Measurements from ENCODE around the gene BRINP1. TPM values are rescaled to one million over a fixed set of nuclear protein-coding genes. Genes with fewer than 3 reads are reported as not detected.

Gene BRINP1
- total RNA-seq, 2 experiments from 2014 or later = not detected

DNA sequence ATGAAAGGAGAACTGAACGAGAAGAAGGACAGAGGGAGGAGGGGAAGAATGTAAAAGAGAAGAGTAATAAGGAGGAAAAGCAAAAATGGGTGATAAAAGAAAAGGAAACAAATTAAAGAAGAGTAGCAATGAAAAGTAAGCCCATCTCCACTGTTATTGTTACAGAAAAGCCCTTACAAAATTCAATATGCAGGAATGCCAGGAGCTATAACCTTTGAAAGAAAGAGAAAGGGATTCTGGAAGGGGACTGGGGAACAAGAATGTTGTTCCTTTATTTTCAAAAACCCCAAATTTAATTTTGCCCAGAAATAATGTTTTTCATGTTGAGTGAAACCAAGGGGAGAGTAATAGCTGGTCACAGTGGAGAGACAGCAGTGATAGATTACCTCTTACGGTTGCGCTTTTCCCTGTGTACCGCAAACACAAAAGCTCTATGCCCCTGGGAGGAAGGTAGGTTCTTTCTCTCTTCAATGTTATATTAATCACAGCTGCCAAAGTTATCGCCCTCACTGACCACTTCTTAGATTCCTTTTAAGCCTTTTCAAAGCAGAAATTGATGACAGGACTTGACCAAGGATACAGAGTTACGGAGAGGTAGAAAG lies 86.7 kb downstream of the BRINP1 start:
- Mint-ChIP-seq H3K27ac (no peak overlapping the region), H3K9me3 (peaks cover 2% of the 10 kb centered on the region), H3K4me3 (no peak overlapping the region), H3K36me3 (ENCODE audit: low read depth) (no peaks in the 10 kb centered on the region), H3K27me3 (no peaks in the 10 kb centered on the region), H3K4me1 (no peaks in the 10 kb centered on the region)
- ChIA-PET CTCF (no interaction called here), POLR2A (no interaction called here)
- no peak for DNase-seq

DNA sequence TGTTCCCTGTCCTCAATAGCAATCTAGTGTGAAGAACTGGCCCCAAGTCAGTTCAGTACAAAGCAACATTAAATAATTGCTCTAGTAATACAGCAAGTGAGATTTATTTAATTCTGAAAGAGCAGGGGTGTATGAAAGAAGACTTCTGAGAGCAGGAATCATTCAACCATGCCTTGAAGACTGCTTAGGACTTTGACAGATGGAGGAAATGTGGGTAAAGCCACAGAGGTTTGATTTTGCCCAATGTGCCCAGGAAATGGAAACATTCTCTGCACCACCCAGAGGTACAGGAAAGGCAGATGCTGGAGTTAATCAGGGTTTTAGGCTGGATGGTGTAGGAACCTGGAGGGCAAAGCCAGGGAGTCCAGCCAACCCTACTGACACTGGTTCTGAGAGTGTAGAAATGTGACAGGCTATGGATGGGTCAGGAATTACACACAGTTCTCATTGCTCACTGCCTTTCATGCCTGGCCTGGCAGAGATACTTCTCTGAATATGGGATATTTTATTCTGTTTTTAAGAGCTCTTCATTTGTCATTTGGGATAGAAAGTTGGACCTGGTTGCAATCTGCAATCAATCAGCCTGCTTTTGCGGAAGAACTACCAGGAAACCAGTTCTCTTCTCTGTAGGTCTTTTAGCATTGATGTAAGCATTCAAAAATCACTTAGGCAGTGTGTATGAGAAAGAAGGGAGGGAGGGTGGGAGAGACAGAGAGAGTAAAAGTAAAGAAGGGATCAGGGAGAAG lies 88.3 kb downstream of the BRINP1 start:
- no peaks in the 10 kb centered on the region for H3K36me3 Mint-ChIP-seq (ENCODE audit: low read depth)
- H3K9me3 Mint-ChIP-seq = peaks cover 1% of the 10 kb centered on the region
- POLR2A ChIA-PET = no interaction called here
- no peak for DNase-seq
- no peak overlapping the region for H3K27ac Mint-ChIP-seq
- no peaks in the 10 kb centered on the region for H3K4me1 Mint-ChIP-seq
- H3K27me3 Mint-ChIP-seq = no peaks in the 10 kb centered on the region
- H3K4me3 Mint-ChIP-seq = no peak overlapping the region
- CTCF ChIA-PET = no interaction called here

- ChIA-PET CTCF (no interaction called here), POLR2A (no interaction called here)
- no peak for DNase-seq
- Mint-ChIP-seq H3K36me3 (ENCODE audit: low read depth) (no peaks in the 10 kb centered on the region), H3K4me1 (no peaks in the 10 kb centered on the region), H3K27me3 (no peaks in the 10 kb centered on the region), H3K9me3 (no peaks in the 10 kb centered on the region), H3K4me3 (no peak overlapping the region), H3K27ac (no peak overlapping the region)
These were observed 91.1 kb downstream of the BRINP1 start for GRCh38 chr9:119278171-119278570.

DNA sequence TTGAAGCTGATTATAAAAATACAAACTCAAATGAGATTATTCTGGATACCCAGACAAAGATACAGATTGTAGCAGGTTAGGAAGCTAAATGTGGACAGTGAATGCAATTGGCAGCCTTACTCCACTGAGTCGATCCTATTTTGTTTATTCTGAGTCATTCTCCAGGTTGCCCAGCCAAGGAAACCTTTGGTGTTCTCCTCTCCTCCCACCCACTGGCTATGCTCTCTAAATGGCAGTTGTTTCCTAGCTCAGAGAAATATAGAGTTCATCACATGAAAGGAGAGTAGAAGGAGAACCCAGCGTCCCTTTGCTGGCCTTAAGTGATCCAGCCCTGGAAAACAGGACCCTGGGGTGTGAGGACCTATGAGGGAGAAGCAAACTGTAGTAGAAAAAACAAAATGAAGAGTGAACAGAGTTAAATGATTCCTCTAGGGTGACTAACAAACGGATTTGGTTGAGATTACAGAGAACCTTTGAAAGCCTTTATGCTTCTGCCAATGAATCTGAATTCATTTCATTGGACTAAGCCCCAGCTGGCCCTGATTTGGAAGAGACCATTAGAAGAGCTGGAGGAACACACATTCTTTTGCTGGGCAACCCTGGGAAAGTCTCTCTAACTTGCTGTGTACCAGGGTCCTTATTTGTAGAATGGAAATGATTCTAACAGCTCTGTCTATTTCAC lies 95.1 kb downstream of the BRINP1 start:
- DNase-seq = no peak
- POLR2A ChIA-PET = no interaction called here
- Mint-ChIP-seq H3K9me3 (no peaks in the 10 kb centered on the region), H3K4me3 (no peak overlapping the region), H3K36me3 (ENCODE audit: low read depth) (no peaks in the 10 kb centered on the region), H3K27ac (no peak overlapping the region), H3K27me3 (no peaks in the 10 kb centered on the region), H3K4me1 (no peaks in the 10 kb centered on the region)
- CTCF ChIA-PET = no interaction called here

- POLR2A ChIA-PET = no interaction called here
- Mint-ChIP-seq H3K36me3 (ENCODE audit: low read depth) (no peaks in the 10 kb centered on the region), H3K27me3 (no peaks in the 10 kb centered on the region), H3K27ac (no peak overlapping the region), H3K4me1 (no peaks in the 10 kb centered on the region), H3K4me3 (no peak overlapping the region), H3K9me3 (peaks cover 5% of the 10 kb centered on the region)
- CTCF ChIA-PET = no interaction called here
- no peak for DNase-seq
These were observed 95.8 kb downstream of the BRINP1 start for GRCh38 chr9:119273325-119273904.

DNA sequence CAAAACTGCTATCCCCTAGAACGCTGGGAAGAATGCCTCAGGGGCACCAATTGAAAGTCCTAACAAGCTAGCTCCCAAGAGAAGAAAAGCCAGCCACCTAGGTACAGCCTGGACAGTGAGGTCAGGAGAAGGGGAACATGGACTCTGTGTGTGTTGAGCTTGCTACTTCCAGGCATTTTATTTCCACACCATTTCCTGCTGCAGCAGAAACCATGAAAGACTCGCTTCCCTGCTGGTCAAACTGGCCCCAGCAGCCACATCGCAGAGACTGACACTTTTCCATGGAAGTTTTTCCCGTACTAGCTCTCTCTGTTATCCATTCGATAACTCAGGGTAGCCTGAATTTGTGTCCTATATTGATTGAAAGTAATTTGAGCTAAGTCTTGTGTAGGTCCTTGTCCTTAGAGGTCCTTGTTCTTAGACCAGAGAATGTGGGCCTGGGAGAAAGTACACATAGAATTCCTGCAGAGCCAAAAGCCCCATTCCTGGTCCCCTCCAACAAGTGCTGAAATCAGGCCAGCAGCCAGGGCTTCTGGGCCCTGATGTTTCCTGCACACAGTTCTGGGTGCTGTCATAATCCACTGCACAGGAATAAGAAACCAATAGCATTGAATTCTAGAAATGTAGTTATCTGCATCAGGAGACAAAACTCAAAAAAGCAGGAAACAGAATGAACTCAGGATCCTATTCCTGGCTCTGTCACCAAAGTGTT lies 96.6 kb downstream of the BRINP1 start:
- ChIA-PET POLR2A (no interaction called here), CTCF (no interaction called here)
- Mint-ChIP-seq H3K4me1 (no peaks in the 10 kb centered on the region), H3K36me3 (ENCODE audit: low read depth) (no peaks in the 10 kb centered on the region), H3K27me3 (no peaks in the 10 kb centered on the region), H3K27ac (no peak overlapping the region), H3K4me3 (no peak overlapping the region), H3K9me3 (peaks cover 6% of the 10 kb centered on the region)
- no peak for DNase-seq

DNA sequence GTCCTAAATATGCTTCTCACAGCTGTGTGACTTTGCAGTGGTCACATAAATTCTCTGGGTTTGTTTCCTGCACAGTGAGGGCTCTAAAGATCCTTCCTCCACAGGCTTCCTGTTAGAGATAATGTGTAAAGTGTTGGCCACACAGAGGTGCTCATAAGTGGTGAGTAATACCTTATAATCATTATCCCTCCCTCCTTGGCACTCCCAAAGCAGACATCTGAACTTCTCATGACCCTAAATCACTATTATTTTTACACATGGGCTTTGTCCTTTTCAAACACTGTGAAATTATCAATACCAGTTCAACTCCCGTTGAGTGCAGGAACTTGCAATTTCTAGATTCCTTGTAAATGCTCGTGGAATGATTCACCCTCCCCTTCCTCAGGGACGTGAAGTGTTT lies 100.2 kb downstream of the BRINP1 start:
- no peaks in the 10 kb centered on the region for H3K4me1 Mint-ChIP-seq
- H3K9me3 Mint-ChIP-seq = peaks cover 13% of the 10 kb centered on the region
- no peak overlapping the region for H3K27ac Mint-ChIP-seq
- DNase-seq = no peak
- ChIA-PET CTCF (no interaction called here), POLR2A (no interaction called here)
- no peak overlapping the region for H3K4me3 Mint-ChIP-seq
- H3K36me3 Mint-ChIP-seq (ENCODE audit: low read depth) = no peaks in the 10 kb centered on the region
- H3K27me3 Mint-ChIP-seq = no peaks in the 10 kb centered on the region

- no peak for DNase-seq
- ChIA-PET POLR2A (no interaction called here), CTCF (no interaction called here)
- H3K27ac Mint-ChIP-seq = no peak overlapping the region
- no peaks in the 10 kb centered on the region for H3K27me3 Mint-ChIP-seq
- no peaks in the 10 kb centered on the region for H3K4me1 Mint-ChIP-seq
- no peaks in the 10 kb centered on the region for H3K36me3 Mint-ChIP-seq (ENCODE audit: low read depth)
- H3K9me3 Mint-ChIP-seq = peaks cover 19% of the 10 kb centered on the region
- H3K4me3 Mint-ChIP-seq = no peak overlapping the region
These were observed 105.1 kb downstream of the BRINP1 start for GRCh38 chr9:119264165-119264564.

DNA sequence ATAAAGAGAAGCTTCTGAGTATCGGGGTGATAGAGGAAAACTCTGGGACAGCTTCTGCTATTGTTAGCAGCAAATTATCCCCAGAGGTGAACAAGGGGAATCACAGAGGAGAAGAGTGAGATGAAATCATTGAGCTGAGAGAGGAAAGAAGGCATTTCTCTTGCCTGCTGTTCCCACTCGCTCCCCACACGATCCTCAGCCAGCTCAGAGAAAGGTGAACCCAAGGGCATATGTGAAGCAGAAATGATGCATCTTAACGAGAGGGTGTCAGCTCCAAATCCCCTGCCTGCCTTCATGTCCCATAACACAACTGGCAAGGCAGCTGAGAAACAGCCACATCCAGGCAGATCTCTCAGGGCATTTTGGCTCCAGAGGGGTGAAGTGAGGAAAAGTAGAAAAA lies 111.6 kb downstream of the BRINP1 start:
- no peak for DNase-seq
- H3K4me1 Mint-ChIP-seq = no peaks in the 10 kb centered on the region
- H3K9me3 Mint-ChIP-seq = peaks cover 6% of the 10 kb centered on the region
- no peaks in the 10 kb centered on the region for H3K36me3 Mint-ChIP-seq (ENCODE audit: low read depth)
- H3K27me3 Mint-ChIP-seq = no peaks in the 10 kb centered on the region
- POLR2A ChIA-PET = no interaction called here
- H3K4me3 Mint-ChIP-seq = no peak overlapping the region
- H3K27ac Mint-ChIP-seq = no peak overlapping the region
- CTCF ChIA-PET = interaction anchor here (0.6 kb wide), 1 partner anchor 10 kb away, joined by 3 read pairs; no protein-coding TSS in a partner anchor

DNA sequence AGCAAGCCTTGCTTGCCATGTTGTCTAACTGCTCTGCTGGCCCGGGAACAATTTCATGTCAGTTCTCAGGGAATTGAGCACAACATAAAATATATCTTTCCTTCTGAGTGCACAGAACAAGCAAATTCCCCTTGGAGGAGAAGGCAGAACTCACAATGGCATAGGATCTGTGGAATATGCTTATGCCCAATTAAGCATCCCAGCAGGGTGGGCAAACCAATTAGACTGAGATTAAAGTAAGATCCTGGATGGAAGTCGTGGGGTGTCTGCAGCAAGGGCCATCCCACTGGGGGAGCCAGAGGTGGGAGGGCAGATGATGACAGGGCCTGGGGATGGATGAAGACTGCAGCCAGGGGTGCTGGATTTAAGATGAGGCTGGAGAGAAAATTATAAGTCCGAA lies 114.1 kb downstream of the BRINP1 start:
- DNase-seq = no peak
- Mint-ChIP-seq H3K27ac (no peak overlapping the region), H3K4me1 (no peaks in the 10 kb centered on the region), H3K27me3 (no peaks in the 10 kb centered on the region), H3K36me3 (ENCODE audit: low read depth) (no peaks in the 10 kb centered on the region), H3K9me3 (peaks cover 16% of the 10 kb centered on the region), H3K4me3 (no peak overlapping the region)
- ChIA-PET CTCF (no interaction called here), POLR2A (no interaction called here)

GRCh38 chr9:119252671-119253299 lies 116.5 kb downstream of the BRINP1 start:
- Mint-ChIP-seq H3K9me3 (peaks cover 19% of the 10 kb centered on the region), H3K4me1 (no peaks in the 10 kb centered on the region), H3K4me3 (no peak overlapping the region), H3K27ac (no peak overlapping the region), H3K27me3 (no peaks in the 10 kb centered on the region), H3K36me3 (ENCODE audit: low read depth) (no peaks in the 10 kb centered on the region)
- ChIA-PET CTCF (no interaction called here), POLR2A (no interaction called here)
- no peak for DNase-seq

DNA sequence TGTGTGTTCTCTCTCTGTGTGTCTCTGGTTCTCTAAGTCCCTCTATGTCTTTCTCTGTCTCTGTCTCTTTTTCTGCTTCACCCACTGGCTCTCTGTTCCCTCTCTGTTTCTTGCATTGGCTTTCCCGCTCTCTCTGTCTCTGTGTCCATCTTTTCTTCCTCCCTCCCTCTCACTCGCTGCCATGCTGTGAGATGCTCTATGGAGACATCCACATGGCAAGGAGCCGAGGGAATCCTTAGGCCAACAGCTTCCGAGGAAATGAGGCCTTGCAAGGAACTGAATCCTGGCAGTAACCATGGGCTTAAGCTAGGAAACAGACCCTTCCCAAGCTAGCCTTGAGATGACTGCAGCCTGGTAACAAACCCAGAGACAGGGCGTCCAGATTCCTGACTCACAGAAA lies 117.3 kb downstream of the BRINP1 start:
- ChIA-PET CTCF (no interaction called here), POLR2A (no interaction called here)
- Mint-ChIP-seq H3K36me3 (ENCODE audit: low read depth) (no peaks in the 10 kb centered on the region), H3K9me3 (peaks cover 21% of the 10 kb centered on the region), H3K27me3 (no peaks in the 10 kb centered on the region), H3K4me3 (no peak overlapping the region), H3K4me1 (no peaks in the 10 kb centered on the region), H3K27ac (no peak overlapping the region)
- no peak for DNase-seq

DNA sequence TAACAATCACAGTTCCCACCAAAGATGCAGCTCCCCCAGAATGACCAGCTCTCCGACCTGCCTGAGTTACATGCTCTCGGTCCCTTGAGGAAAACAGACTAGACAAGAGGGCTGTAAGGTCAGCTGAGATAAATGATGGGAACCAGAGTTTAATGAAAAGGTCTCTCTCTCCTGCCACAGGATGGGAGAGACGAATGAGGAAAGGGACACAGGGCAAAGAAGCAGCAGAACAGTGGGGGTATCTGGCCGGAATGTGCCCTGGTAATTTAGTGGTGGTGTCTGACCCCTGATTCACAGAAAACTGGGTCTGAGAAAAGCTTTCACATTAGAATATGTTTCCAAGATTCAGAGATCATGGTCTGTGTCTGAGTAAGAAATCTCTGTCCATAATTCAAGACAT lies 118.5 kb downstream of the BRINP1 start:
- ChIA-PET CTCF (no interaction called here), POLR2A (no interaction called here)
- H3K4me3 Mint-ChIP-seq = no peak overlapping the region
- no peaks in the 10 kb centered on the region for H3K4me1 Mint-ChIP-seq
- H3K9me3 Mint-ChIP-seq = peaks cover 21% of the 10 kb centered on the region
- DNase-seq = no peak
- H3K36me3 Mint-ChIP-seq (ENCODE audit: low read depth) = no peaks in the 10 kb centered on the region
- no peak overlapping the region for H3K27ac Mint-ChIP-seq
- no peaks in the 10 kb centered on the region for H3K27me3 Mint-ChIP-seq
